ENCODE results near the gene CYP19A1.
A peak's percentile ranks its signal among the peaks of the same experiment; 100 is the strongest.

CYP19A1 gene

GRCh38 chr15:51162865-51163762 is 175.3 kb downstream of the CYP19A1 start:
- Histone ChIP-seq H4K20me1 (ENCODE audit: control insufficient read depth, insufficient read depth, low read depth, low read length) (no peaks in the 10 kb centered on the region), H3K4me1 (ENCODE audit: control insufficient read depth, low read length) (no peaks in the 10 kb centered on the region), H3K27ac (ENCODE audit: low read depth, low read length) (no peak overlapping the region), H3K4me2 (ENCODE audit: low read length) (no peak overlapping the region), H3F3A (ENCODE audit: control insufficient read depth, insufficient read depth) (no peaks in the 10 kb centered on the region), H3K36me3 (ENCODE audit: control insufficient read depth, low read length) (no peaks in the 10 kb centered on the region), H3K4me3 (ENCODE audit: low read length) (no peak overlapping the region), H3K9me3 (ENCODE audit: control insufficient read depth, insufficient read depth, low read length) (no peaks in the 10 kb centered on the region), H3K79me2 (ENCODE audit: control insufficient read depth, low read length) (no peaks in the 10 kb centered on the region), H3K27me3 (ENCODE audit: control insufficient read depth, low read length) (peaks cover 4% of the 10 kb centered on the region; the same call in 1 of the 2 replicates), H3K9me2 (replicated peaks; ENCODE audit: control insufficient read depth, low read length) (no peaks in the 10 kb centered on the region)
- TF ChIP-seq CTCF (IDR thresholded peaks at IDR 0.05; ENCODE audit: low read depth, low read length, poor library complexity, severe bottlenecking) (peak; percentile 92), EZH2phosphoT487 (IDR thresholded peaks at IDR 0.05; ENCODE audit: borderline replicate concordance, low read length) (no peak)

GRCh38 chr15:51161491-51162220 is 176.7 kb downstream of the CYP19A1 start:
- Histone ChIP-seq H3F3A (ENCODE audit: control insufficient read depth, insufficient read depth) (no peaks in the 10 kb centered on the region), H3K27ac (ENCODE audit: low read depth, low read length) (no peak overlapping the region), H3K9me3 (ENCODE audit: control insufficient read depth, insufficient read depth, low read length) (no peaks in the 10 kb centered on the region), H3K4me1 (ENCODE audit: control insufficient read depth, low read length) (no peaks in the 10 kb centered on the region), H3K4me3 (ENCODE audit: low read length) (no peak overlapping the region), H4K20me1 (ENCODE audit: control insufficient read depth, insufficient read depth, low read depth, low read length) (no peaks in the 10 kb centered on the region), H3K4me2 (ENCODE audit: low read length) (no peak overlapping the region), H3K79me2 (ENCODE audit: control insufficient read depth, low read length) (no peaks in the 10 kb centered on the region), H3K27me3 (ENCODE audit: control insufficient read depth, low read length) (peaks cover 2% of the 10 kb centered on the region; the same call in 1 of the 2 replicates), H3K9me2 (replicated peaks; ENCODE audit: control insufficient read depth, low read length) (no peaks in the 10 kb centered on the region), H3K36me3 (ENCODE audit: control insufficient read depth, low read length) (no peaks in the 10 kb centered on the region)
- no peak for TF ChIP-seq CTCF (IDR thresholded peaks at IDR 0.05; ENCODE audit: low read depth, low read length, poor library complexity, severe bottlenecking)
- no peak for TF ChIP-seq EZH2phosphoT487 (IDR thresholded peaks at IDR 0.05; ENCODE audit: borderline replicate concordance, low read length)

GRCh38 chr15:51160484-51160883 is 177.9 kb downstream of the CYP19A1 start:
- Histone ChIP-seq H3K4me2 (ENCODE audit: low read length) (no peak overlapping the region), H3K27me3 (ENCODE audit: control insufficient read depth, low read length) (no peaks in the 10 kb centered on the region; the same call in 1 of the 2 replicates), H3K79me2 (ENCODE audit: control insufficient read depth, low read length) (no peaks in the 10 kb centered on the region), H3K36me3 (ENCODE audit: control insufficient read depth, low read length) (no peaks in the 10 kb centered on the region), H4K20me1 (ENCODE audit: control insufficient read depth, insufficient read depth, low read depth, low read length) (no peaks in the 10 kb centered on the region), H3F3A (ENCODE audit: control insufficient read depth, insufficient read depth) (no peaks in the 10 kb centered on the region), H3K9me3 (ENCODE audit: control insufficient read depth, insufficient read depth, low read length) (no peaks in the 10 kb centered on the region), H3K4me1 (ENCODE audit: control insufficient read depth, low read length) (no peaks in the 10 kb centered on the region), H3K9me2 (replicated peaks; ENCODE audit: control insufficient read depth, low read length) (no peaks in the 10 kb centered on the region), H3K4me3 (ENCODE audit: low read length) (no peak overlapping the region), H3K27ac (ENCODE audit: low read depth, low read length) (no peak overlapping the region)
- TF ChIP-seq EZH2phosphoT487 (IDR thresholded peaks at IDR 0.05; ENCODE audit: borderline replicate concordance, low read length) (no peak), CTCF (IDR thresholded peaks at IDR 0.05; ENCODE audit: low read depth, low read length, poor library complexity, severe bottlenecking) (no peak)
